GM19099 (cell line): Measurements from ENCODE around the gene SNRPD3.

Source experiments
- POLR2A ChIP-seq: IDR thresholded peaks from 3 replicates; pipeline ENCODE4 v1.6.1; 2011; ENCODE audit warnings: low read depth; ENCODE audit not compliant: insufficient read length; ENCODE audit errors: extremely low read depth

SNRPD3 gene

DNA sequence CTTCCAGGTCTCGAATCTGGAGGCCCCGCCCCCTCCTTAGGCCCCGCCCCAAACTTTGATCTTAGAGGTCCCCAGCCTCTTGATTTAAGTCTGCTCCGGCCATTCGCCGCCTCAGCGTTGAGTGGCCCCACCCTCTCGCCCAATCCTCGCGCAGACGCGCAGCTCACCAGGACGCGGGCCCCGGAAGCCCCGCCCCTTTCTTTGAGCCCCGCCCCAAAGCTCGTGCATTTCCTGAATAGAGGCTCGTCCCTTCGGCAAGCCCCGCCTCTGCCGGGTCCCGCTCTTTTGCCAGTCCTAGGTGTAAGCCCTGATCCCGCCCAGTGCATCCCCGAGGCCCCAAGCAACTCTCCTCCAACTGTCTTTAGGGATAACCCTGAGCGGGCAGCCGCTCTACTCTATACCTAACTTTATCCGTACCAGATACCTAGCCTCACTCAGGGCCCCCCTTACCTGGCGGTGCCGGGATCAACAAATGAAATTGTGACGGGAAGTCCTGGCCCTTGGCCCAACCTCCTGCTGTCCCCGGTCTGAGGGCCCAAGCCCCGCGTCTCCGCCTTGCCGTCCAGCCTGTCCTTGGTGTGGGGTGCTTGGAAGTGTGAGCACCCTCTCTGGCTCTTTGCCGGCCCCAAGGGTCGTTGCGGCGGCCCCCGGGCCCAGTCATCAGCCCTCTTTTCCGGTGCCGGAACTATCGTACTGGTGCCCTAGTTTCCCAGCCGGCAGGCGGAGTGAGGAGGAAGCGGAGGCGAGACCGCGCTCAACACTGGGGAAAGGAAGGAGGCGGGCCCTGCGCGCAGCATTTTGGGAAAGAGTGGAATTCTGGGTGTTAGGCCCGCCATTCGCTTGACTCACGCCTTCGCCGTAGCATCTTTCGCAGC lies at the start of gene SNRPD3:
SNRPD3 (plus strand) TSS at position 835 of the 875 bp plus-strand sequence. CDS start 1,676 bp downstream, outside the sequence.
- peak; percentile 70 for TF ChIP-seq POLR2A

GRCh38 chr22:24506802-24507438 lies 48.9 kb upstream of the SNRPD3 start:
- peak; percentile 10 for TF ChIP-seq POLR2A

DNA sequence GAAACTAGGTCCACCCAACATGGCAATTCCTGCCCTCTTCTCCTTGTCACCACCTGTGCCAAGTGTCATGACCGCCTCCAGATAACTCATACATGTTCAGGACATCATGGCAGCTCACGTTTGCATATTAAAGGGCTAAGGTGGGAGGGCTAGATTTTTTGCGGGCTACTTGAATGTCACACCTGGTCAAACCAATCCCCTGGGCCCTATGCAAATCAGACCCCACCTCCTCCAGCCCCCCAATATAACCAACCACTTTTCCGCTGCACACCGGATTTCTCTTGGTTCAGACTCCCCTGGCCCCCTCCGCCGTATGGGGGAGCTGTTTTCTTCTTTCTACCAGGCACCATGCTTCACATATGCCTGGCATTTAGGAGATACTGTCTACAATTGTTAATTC lies 48.1 kb upstream of the SNRPD3 start:
- no peak for TF ChIP-seq POLR2A

- no peak for TF ChIP-seq POLR2A
Measured at GRCh38 chr22:24510637-24511625, 44.9 kb upstream of the SNRPD3 start.

DNA sequence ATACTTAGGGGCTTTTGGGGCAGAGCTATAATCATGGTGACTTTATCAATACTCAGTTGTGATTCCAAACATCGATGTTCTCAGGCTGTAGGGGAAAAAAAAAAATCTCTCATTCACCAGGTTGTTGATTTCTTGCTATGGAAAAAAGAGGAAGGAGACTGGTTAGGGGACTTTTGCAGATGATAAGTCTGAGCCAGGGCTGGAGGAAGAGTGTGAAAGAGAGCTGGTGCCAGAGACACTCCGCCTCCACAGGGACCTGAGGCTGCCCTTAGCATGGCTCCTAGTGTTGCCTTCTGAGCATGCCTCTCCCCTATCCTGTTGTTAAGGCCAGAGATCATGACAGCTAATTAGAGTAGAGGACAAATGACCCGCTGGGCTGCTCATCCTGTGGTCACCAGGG lies 43.8 kb upstream of the SNRPD3 start:
- TF ChIP-seq POLR2A: no peak

DNA sequence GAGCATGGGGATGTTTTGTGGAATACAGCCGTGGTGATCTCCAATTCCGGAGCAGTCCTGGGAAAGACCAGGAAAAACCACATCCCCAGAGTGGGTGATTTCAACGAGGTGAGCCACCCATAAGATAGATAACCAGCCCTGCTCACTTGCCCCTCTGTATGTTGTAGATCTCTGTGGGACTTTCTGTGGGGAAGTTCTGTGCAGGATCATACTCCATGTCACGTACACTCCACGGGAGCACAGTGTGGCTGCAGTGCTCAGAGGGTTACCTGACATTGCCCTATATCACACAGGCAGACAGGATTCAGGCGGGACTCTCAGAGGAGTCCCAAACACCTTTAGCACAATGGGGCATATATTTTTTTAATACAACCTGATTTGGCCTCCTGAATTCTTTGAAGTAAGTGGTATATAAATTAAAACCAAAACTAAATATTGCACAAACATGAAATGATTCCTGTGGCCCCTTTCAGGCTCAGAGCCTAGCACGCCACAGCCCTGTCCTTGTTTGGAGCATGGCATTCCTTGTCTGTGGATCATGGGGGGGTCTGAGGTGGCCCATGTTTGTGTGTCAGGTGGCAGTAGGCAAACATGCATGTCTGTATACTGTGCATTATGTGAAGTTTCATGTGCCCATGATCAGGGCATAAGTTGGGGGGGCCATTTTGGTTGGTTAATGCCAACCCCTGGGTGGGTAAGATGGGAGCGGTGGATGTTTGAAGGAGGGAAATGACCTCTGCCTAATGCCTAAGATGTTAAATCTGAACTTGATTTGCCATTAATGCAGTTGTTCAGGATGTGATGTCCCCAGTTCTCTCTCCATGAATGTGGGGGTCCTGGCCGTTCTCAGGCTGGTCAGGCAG lies 42.2 kb upstream of the SNRPD3 start:
- no peak for TF ChIP-seq POLR2A

- TF ChIP-seq POLR2A: no peak
Measured at GRCh38 chr22:24514241-24515026, 41.4 kb upstream of the SNRPD3 start.

- no peak for TF ChIP-seq POLR2A
Measured at GRCh38 chr22:24515027-24515338, 40.8 kb upstream of the SNRPD3 start.

GRCh38 chr22:24516301-24516737 lies 39.5 kb upstream of the SNRPD3 start:
- TF ChIP-seq POLR2A: no peak

DNA sequence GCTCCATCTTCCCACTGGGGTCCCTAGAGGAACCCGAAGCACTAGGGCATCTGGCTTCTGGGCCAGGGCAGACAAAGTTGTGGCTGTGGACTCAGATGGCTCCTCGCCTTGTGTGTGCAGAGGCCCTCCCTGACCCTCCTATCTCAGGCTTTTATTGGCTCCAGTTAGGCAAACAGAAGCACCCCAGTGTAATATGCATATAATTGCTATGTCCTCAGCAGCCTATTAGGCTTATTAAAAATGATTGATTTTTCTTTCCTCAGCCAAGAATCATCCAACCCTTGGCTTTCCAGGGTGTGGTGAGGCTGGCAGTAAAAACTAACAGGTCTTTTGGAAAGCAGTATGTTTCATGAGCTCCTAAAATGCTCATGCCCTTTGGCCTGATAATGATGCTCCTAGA lies 38.4 kb upstream of the SNRPD3 start:
- no peak for TF ChIP-seq POLR2A

DNA sequence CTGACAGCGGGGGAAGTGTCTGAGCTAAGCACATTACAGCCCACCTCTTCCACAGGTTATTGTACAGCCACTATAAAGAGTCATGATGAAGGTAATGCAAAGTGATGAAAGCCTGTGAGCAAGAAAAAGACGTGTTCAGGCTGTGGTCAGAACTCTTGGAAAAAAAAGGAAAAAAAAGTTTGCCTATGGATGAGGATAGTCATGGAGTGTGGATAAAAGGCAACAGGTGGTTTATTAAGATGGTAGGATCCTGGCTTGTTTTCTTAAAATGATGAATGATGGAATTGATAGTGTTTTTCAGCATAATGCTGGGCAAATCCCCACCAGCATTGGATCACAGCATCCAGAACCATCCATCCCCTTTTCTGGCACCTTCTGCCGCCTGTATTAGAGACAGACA lies 37.6 kb upstream of the SNRPD3 start:
- no peak for TF ChIP-seq POLR2A

- no peak for TF ChIP-seq POLR2A
Measured at GRCh38 chr22:24518771-24519485, 36.9 kb upstream of the SNRPD3 start.

DNA sequence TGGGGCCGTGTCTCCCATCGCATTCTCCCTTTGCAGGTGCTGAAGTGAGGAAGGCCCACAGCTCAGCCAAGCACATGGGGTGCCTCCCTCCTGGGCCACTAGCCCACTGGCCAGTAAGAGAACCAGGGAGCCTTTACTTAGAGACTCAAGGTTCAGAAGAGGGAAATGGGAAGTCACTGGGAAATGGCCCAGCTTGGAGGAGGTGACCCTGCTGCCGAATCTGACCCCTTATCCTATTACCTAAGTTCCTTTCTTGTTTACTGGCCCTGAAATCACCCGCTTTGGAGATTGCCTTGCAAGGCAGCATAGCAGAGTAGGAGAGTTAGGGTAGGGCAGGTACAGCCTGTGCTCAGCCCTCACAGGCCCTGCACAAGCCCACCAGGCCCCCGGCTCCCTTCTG lies 36.3 kb upstream of the SNRPD3 start:
- no peak for TF ChIP-seq POLR2A

GRCh38 chr22:24521791-24522245 lies 34.0 kb upstream of the SNRPD3 start:
- no peak for TF ChIP-seq POLR2A
